Activated CD4-positive, alpha-beta T cell treated with anti-CD3 and anti-CD28 coated beads for 24 hours (primary cell): ENCODE data around the gene IKZF2.

Experiments used
- DNase-seq, 2 donors: peaks; one replicate each; pipeline ENCODE4 v3.0.0-alpha.2; 2020; ENCODE audit warnings: low read depth in 2 of 2

IKZF2 gene

GRCh38 chr2:213001297-213001910, 150.0 kb downstream of the IKZF2 start:
- no peak for DNase-seq

GRCh38 chr2:212998626-212999359, 152.6 kb downstream of the IKZF2 start:
- no peak for DNase-seq

GRCh38 chr2:212997526-212998020, 153.8 kb downstream of the IKZF2 start:
- no peak for DNase-seq

GRCh38 chr2:212995920-212996319, 155.5 kb downstream of the IKZF2 start:
- no peak for DNase-seq

- DNase-seq = no peak
Measured at GRCh38 chr2:212994976-212995375, 156.4 kb downstream of the IKZF2 start.

GRCh38 chr2:212991120-212991519, 160.3 kb downstream of the IKZF2 start:
- DNase-seq = no peak

- DNase-seq = no peak
Measured at GRCh38 chr2:212990697-212991096, 160.7 kb downstream of the IKZF2 start.

- DNase-seq = no peak
Measured at GRCh38 chr2:212987492-212987891, 163.9 kb downstream of the IKZF2 start.

GRCh38 chr2:212984129-212984528, 167.3 kb downstream of the IKZF2 start:
- no peak for DNase-seq

GRCh38 chr2:212979799-212980198, 171.6 kb downstream of the IKZF2 start:
- DNase-seq = no peak

- DNase-seq = no peak
Measured at GRCh38 chr2:212979046-212979612, 172.3 kb downstream of the IKZF2 start.

- no peak for DNase-seq
Measured at GRCh38 chr2:212977152-212977551, 174.3 kb downstream of the IKZF2 start.

GRCh38 chr2:212975333-212975732, 176.1 kb downstream of the IKZF2 start:
- DNase-seq = no peak

- no peak for DNase-seq
Measured at GRCh38 chr2:212974692-212975091, 176.7 kb downstream of the IKZF2 start.

GRCh38 chr2:212973347-212973746, 178.1 kb downstream of the IKZF2 start:
- DNase-seq = no peak

GRCh38 chr2:212970132-212970531, 181.3 kb downstream of the IKZF2 start:
- no peak for DNase-seq

- DNase-seq = no peak
Measured at GRCh38 chr2:212968284-212969081, 182.9 kb downstream of the IKZF2 start.

GRCh38 chr2:212966884-212967283, 184.5 kb downstream of the IKZF2 start:
- no peak for DNase-seq

- DNase-seq = no peak
Measured at GRCh38 chr2:212962691-212963090, 188.7 kb downstream of the IKZF2 start.

GRCh38 chr2:212961255-212961654, 190.2 kb downstream of the IKZF2 start:
- no peak for DNase-seq

- DNase-seq = no peak
Measured at GRCh38 chr2:212960336-212960735, 191.1 kb downstream of the IKZF2 start.

GRCh38 chr2:212959471-212960117, 191.8 kb downstream of the IKZF2 start:
- DNase-seq = no peak
